HG02798 (cell line): ENCODE results near the gene TECPR1.
"Not testable (repeated sequence)": the region's sequence is repeated elsewhere in the genome, so short reads cannot be mapped to it uniquely, and the experiment has no call there.

Experiments
- ATAC-seq: cut with Tn5 transposase; IDR thresholded peaks from one replicate; pipeline ENCODE4 v1.9.1; 2021; ENCODE audit warnings: mild to moderate bottlenecking; ENCODE audit not compliant: unreplicated experiment, poor library complexity

TECPR1 gene

GRCh38 chr7:98229991-98230745, 21.9 kb downstream of the TECPR1 start:
- ATAC-seq: no peak

DNA sequence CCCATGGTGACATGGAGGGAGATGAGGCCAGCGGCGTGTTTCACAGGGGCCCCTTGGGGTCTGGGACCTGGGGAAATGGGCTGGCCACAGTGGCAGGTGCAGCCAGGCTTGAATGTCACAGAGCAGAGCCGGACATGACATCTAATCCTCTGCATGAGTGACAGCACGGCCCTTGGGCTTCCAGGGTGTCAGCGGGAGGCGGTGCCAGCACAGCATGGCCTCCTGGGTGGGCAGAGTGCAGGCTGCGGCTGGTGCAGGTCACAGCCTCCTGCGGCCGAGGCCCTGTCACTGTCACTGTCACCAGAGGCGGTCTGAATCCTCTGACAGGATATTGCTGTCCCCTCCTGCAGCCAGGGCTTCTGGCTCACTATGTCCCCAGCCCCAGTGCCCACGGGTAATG, 22.6 kb downstream of the TECPR1 start:
- no peak for ATAC-seq

DNA sequence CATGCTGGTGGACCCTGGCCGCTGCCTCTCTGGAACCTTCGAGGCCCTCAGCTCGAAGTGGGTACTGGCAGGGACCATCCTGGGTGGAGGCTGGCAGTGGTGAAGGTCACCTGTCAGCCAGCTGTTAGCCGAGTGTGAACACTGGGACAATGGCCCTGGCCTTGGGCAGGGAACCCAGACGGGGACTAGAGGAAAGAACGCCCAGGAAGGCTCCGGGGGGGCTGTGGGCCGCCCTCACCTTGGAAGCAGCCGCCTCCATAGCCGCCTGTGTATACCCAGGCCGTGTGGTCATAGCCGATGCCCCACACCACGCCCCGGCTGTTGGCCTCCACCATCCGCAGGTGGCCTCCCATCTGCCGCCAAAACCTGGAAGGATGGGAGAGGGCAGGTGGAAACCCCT, 23.2 kb downstream of the TECPR1 start:
- no peak for ATAC-seq

- no peak for ATAC-seq
Observed at GRCh38 chr7:98227939-98228338, 24.1 kb downstream of the TECPR1 start.

GRCh38 chr7:98225913-98226614, 26.0 kb downstream of the TECPR1 start:
- ATAC-seq: no peak

DNA sequence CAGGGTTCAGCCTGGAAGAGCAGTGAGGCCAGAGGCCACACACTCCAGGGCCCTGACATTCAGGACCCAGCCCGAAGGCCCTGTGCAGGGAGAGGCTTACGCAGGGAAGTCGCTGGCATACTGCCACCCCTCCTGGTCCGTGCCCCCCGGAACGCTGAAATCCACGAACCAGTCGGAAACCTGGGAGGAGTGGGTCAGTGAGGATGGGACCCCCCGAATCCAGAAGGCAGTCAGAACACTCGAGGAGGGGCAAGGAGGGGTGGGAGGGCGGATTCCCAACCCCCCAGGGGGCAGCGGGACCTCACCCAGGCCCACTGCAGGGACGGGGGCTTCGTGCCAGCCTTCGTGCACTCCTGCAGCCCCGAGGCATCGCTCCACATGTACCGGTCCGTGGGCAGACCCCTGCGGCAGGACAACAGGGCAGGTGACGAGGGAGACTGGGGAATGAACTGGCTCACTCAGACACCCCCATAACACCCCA, 27.3 kb downstream of the TECPR1 start:
- ATAC-seq: no peak

DNA sequence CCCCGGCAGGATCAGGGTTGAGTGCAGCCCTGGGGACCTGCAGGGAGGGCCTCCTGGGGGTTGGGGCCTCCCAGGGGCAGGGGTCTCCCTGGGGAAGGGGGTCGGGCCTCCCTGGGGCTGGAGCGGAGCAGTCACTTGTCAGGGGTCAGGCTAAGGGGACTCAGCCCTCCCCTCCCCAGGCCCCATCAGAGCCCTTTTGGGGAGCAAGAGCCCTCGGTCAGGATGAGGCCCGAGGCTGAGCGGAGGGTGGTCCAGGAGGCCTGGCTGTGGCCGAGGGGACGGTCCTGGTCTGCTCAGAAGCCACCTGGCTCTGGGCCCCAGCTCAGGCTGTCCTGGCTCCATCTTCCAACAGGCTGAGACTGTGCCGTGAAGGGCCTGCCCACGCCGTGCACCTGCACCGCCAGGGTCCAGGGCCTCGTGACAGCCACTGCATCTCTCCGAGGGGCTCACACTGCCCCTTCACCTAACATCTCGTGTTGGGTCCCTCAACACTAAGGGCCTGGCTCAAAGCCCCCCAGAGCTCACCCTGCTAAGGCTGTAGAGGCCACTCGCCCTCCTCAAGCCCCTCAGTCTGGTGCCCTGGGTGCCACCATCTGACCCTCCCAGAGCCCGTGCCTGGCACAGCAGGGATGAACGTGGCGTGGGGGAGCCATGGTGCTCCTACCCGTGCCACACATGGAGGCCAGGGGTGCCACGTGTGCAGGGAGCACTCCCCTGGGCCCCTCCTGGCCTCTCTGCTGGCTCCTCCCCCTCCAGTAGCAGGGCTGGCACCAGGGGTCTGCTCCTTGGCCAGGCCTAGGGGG, 27.9 kb downstream of the TECPR1 start:
- no peak for ATAC-seq

GRCh38 chr7:98223351-98223897, 28.6 kb downstream of the TECPR1 start:
- ATAC-seq: no peak

DNA sequence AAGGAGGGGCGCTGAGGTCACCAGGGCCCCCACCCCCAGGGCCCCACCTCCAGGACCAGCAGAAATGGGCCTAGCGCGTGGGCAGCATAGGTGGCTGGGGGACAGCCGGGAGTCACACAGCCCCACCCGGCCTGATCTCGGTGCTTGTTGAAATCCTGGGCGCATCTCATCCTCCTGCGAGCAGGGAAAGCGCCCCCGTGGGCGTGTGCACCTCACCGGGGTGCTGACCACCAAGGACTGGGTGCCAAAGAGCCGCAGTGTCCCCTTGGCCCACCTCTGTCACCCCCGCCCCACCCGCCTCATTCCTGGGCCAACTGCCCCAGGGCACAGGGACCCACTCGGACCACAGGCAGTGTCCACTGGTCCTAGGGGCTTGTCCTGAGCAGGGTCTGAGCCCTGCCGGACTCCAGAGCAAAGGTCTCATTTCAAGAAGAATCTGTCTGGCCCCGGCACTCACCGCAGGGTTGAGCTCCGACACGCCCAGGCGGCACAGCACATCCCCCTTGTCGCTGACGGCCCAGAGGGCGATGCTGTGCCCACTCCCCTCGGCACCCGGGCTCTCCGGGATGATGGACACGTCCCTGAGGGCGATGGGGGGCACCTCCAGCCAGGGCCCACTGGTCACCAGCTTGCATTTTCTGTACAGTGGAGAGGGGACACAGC, 29.4 kb downstream of the TECPR1 start:
- no peak for ATAC-seq

DNA sequence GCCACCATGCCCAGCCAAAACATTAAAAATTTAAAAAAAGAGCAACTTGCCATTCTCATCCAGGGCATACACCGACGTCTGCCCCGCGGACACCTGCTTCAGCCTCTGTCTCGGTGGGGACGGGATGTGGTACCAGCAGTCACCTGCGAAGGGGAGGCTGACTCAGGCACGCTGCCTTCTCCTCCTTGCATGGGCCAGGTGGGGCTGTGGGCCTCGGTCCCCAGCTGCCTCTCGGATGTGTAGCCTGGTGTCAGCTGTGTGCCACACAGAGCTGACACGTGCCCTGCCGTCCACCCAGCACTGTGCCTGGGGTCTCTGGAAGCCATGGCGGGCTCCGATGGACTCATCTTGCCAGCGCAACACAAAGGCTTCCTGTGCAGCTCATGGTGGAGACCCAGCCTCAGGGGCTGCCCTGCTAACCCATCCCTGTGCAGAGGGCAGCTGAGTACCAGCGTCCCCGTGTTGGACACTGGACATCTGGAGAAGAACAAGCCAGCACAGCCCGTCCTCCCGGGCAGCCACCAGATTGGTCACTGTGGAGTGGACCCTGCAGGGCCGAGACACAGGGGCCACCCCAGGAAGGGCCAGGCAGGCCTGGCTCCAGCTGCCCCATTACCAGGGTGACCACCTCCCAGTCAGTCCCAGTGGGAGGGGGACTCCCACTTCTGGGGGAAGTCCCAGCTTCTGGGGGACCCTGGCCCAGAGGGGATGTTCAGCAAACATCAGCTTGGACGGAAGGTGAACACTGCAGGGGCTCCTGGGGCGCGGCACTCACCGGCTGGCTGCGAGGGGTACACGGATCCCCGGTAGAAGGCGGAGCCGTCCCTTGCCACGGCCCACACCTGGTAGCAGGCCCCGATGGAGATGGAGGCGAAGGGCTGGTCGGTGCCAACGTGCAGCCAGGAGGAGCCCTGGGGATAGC, 30.2 kb downstream of the TECPR1 start:
- ATAC-seq: no peak

- ATAC-seq: not testable (repeated sequence)
Observed at GRCh38 chr7:98219382-98219781, 32.6 kb downstream of the TECPR1 start.

GRCh38 chr7:98217623-98218582, 34.1 kb downstream of the TECPR1 start:
- ATAC-seq: no peak

DNA sequence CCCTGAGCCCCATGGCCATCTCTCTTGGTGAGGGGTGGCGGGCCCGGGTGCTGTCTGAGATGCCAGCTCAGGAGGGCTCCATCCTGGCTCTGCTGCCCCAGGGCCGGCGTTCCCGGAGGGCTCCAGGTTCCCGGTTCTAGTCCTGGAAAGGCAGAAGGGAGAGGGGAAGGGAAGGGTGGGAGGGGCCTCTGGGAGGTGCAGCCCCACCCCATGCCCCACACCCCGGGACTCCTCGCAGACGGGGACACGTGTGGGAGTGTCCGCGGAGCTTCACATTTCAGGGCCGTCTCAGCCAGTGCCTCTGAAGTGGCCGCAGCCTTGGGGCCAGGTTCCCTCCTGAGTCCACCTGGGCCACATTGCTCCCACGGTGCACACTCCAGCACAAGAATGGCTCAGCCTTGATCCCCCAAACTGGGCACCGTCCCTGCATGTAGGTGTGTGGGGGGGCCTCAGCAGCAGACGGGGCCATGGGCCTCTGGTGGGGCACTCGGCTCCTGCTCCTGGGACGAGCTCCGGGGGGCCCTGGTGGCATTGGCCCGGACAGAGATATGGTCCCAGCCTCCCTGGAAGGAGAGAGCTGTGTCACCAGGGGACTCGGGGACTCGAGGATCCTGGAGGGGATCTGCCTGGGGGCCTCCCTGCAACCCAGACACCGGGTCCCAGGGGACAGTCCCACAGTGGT, 35.0 kb downstream of the TECPR1 start:
- no peak for ATAC-seq

DNA sequence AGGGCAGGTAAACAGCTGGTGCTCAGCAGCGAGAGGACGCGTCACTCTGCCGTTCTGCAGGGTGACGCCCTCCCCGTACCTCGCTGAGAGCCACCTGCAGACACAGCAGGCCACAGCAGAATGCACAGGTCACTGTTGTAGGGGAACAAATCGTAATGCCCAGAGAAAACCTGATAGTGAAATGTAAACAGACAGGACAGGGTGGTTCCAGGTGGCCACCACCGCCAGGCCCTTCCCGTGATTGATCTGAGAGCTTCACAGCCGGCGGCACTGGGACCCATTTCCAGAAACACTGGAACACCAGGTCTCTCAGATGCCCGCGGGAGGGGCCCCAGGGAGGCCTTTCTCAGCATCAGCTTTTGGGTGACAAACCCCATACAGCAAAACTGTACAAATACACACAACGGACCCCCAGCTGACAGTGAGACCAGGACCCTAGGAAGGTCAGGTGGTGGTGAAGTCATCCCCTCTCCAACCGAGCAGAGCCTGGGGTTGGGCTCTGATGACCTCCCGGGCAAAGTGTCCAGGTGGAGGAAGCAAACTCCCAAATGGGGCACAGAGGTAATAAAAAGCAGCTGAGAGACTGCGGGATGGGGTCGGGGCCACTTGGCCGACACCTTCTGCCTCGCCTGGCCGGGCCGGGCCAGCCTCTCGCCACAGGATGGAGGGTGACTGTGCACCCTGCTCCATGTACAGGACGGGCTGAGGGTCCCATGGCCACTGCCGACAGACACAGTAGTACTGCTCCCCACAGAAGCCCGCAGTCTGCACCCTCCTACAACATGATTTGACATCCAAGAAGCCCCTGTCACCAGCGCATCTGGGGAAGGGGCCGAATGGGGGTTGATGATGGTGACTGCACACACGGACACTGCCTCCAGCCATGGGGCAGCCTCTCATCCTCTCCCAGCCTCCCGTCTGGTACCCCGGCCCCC, 36.2 kb downstream of the TECPR1 start:
- no peak for ATAC-seq

DNA sequence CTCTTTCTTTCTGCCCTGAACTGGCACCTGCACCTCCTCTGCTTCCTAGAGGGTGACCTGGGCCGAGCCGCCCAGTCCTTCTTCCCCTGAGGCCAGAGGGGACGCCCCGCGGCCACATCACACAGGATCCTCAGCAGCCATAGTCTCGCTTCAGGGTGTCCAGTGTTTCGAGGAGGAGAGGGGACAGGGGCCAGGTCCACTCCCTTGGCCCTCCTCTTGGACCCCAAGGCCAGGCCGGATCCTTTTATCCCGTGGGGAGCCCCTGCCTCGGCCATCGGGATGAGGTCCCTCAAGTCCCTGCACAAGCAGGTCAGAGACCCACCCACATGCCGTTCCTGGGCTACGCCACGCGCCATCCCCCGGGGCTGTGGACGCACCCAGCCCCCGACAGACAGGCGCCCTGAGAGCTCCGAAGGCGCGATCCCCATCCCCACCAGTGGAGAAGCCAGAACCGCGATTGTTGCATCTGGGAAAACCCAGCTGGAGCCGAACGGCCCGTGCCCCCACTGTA, 37.2 kb downstream of the TECPR1 start:
- ATAC-seq: no peak
